Mesenchymal stem cell (in vitro differentiated cells and primary cell): ENCODE measurements around the gene MAL.

Experiments
- DNase-seq: peaks from one replicate; pipeline ENCODE4 v3.0.0-alpha.2; 2013
- H2AFZ ChIP-seq: one replicate; pipeline ENCODE4 v1.6.1; 2013; ENCODE audit warnings: low read depth, mild to moderate bottlenecking, control low read depth, inconsistent platforms, low read length, moderate library complexity
- H2AK5ac ChIP-seq: 2 replicates; pipeline ENCODE4 v1.6.1; 2013; ENCODE audit warnings: low read length, moderate library complexity, mild to moderate bottlenecking, inconsistent platforms; ENCODE audit not compliant: severe bottlenecking
- H2BK120ac ChIP-seq: one replicate; pipeline ENCODE4 v1.6.1; 2013; ENCODE audit warnings: low read depth, mild to moderate bottlenecking, inconsistent platforms, low read length, moderate library complexity
- H2BK12ac ChIP-seq, 2 experiments: one replicate each; pipeline ENCODE4 v1.6.1; 2013; ENCODE audit warnings: inconsistent platforms in 2 of 2, low read length in 2 of 2, mild to moderate bottlenecking in 2 of 2, moderate library complexity in 2 of 2, control low read depth in 1 of 2
- H2BK15ac ChIP-seq: one replicate; pipeline ENCODE4 v1.6.1; 2013; ENCODE audit warnings: mild to moderate bottlenecking, low read depth, inconsistent platforms; ENCODE audit not compliant: poor library complexity, severe bottlenecking
- H2BK5ac ChIP-seq: 2 replicates; pipeline ENCODE4 v1.6.1; 2013; ENCODE audit warnings: low read depth, mild to moderate bottlenecking, low read length, control low read depth, inconsistent platforms; ENCODE audit not compliant: poor library complexity, severe bottlenecking
- H3K14ac ChIP-seq, 2 experiments: one replicate each; pipeline ENCODE4 v1.6.1; 2013; ENCODE audit warnings: inconsistent platforms in 2 of 2, low read length in 2 of 2, control low read depth in 1 of 2, mild to moderate bottlenecking in 1 of 2, moderate library complexity in 1 of 2
- H3K18ac ChIP-seq, 2 experiments: one replicate each; pipeline ENCODE4 v1.6.1; 2013; ENCODE audit warnings: inconsistent platforms in 2 of 2, low read length in 2 of 2, control low read depth in 1 of 2, low read depth in 1 of 2, mild to moderate bottlenecking in 1 of 2
- H3K23ac ChIP-seq, 2 experiments: one replicate each; pipeline ENCODE4 v1.6.1; 2013; ENCODE audit warnings: inconsistent platforms in 2 of 2, low read length in 2 of 2, mild to moderate bottlenecking in 2 of 2, moderate library complexity in 2 of 2, control low read depth in 1 of 2
- H3K27ac ChIP-seq: 2 replicates; pipeline ENCODE4 v1.5.1; 2013; ENCODE audit warnings: mild to moderate bottlenecking, moderate library complexity, low read length, control low read depth, inconsistent platforms; ENCODE audit not compliant: poor library complexity, severe bottlenecking
- H3K27me3 ChIP-seq, 2 experiments: 2 replicates each; pipeline versions ENCODE4 v1.6.1 to v1.7.0; 2013; ENCODE audit warnings: low read length in 2 of 2, mild to moderate bottlenecking in 2 of 2, moderate library complexity in 2 of 2, control low read depth in 1 of 2, inconsistent platforms in 1 of 2; ENCODE audit not compliant: control insufficient read depth in 1 of 2, insufficient read depth in 1 of 2
- H3K36me3 ChIP-seq, 2 experiments: 2 replicates each; pipeline versions ENCODE4 v1.6.1 to v1.7.0; 2013; ENCODE audit warnings: low read length in 2 of 2, control low read depth in 1 of 2, inconsistent platforms in 1 of 2, low read depth in 1 of 2, mild to moderate bottlenecking in 1 of 2; ENCODE audit not compliant: insufficient read depth in 2 of 2, control insufficient read depth in 1 of 2
- H3K4ac ChIP-seq, 2 experiments: one replicate each; pipeline ENCODE4 v1.6.1; 2013; ENCODE audit warnings: inconsistent platforms in 2 of 2, low read length in 2 of 2, mild to moderate bottlenecking in 2 of 2, moderate library complexity in 2 of 2, control low read depth in 1 of 2, low read depth in 1 of 2
- H3K4me1 ChIP-seq: 2 replicates; pipeline ENCODE4 v1.6.1; 2013; ENCODE audit warnings: low read depth, low read length, control low read depth; ENCODE audit not compliant: control insufficient read depth, insufficient read depth
- H3K4me2 ChIP-seq: 2 replicates; pipeline ENCODE4 v1.6.1; 2013; ENCODE audit warnings: low read length, mild to moderate bottlenecking, inconsistent platforms; ENCODE audit not compliant: poor library complexity, severe bottlenecking
- H3K4me3 ChIP-seq, 2 experiments: 2 replicates each; pipeline versions ENCODE4 v1.5.1 to v1.7.0; 2013; ENCODE audit warnings: low read length in 2 of 2, mild to moderate bottlenecking in 2 of 2, control low read depth in 1 of 2, low read depth in 1 of 2; ENCODE audit not compliant: insufficient read depth in 1 of 2
- H3K79me1 ChIP-seq: replicated peaks from 2 replicates; pipeline ENCODE4 v1.6.1; 2013; ENCODE audit warnings: mild to moderate bottlenecking, control low read depth, low read length, inconsistent platforms; ENCODE audit not compliant: poor library complexity, severe bottlenecking
- H3K9ac ChIP-seq: 2 replicates; pipeline ENCODE4 v1.7.0; 2013; ENCODE audit warnings: mild to moderate bottlenecking, low read length, moderate library complexity
- H3K9me3 ChIP-seq: 2 replicates; pipeline ENCODE4 v1.7.0; 2013; ENCODE audit warnings: mild to moderate bottlenecking, low read length; ENCODE audit not compliant: control insufficient read depth
- H4K8ac ChIP-seq: one replicate; pipeline ENCODE4 v1.6.1; 2013; ENCODE audit warnings: inconsistent platforms, mild to moderate bottlenecking, low read length, moderate library complexity
- H4K91ac ChIP-seq: one replicate; pipeline ENCODE4 v1.6.1; 2013; ENCODE audit warnings: mild to moderate bottlenecking, low read length, inconsistent platforms
- WGBS: methylation state at CpG from one replicate; pipeline ENCODE4 v1.1.7; 2013; ENCODE audit warnings: mixed read lengths; 5-methylcytosine and 5-hydroxymethylcytosine counted together

Gene MAL

GRCh38 chr2:95032868-95033603 is 7.5 kb downstream of the MAL start:
- H3K9ac ChIP-seq = no peak overlapping the region
- H3K79me1 ChIP-seq = no peaks in the 10 kb centered on the region
- H2BK12ac ChIP-seq = no peak overlapping the region
- no peak overlapping the region for H3K18ac ChIP-seq
- peaks cover 16 to 69% of the 10 kb centered on the region in 2 experiments for H3K27me3 ChIP-seq
- H3K14ac ChIP-seq = no peak overlapping the region
- H2AFZ ChIP-seq = no peak overlapping the region
- no peaks in the 10 kb centered on the region for H3K36me3 ChIP-seq
- 66% methylated on average over 12 of the region's 16 CpGs for WGBS
- no peak overlapping the region for H4K91ac ChIP-seq
- H3K4ac ChIP-seq = no peak overlapping the region
- no peak overlapping the region for H2BK5ac ChIP-seq
- H3K4me3 ChIP-seq = no peak overlapping the region
- H2AK5ac ChIP-seq = no peak overlapping the region
- no peak overlapping the region for H2BK120ac ChIP-seq
- H3K9me3 ChIP-seq = no peaks in the 10 kb centered on the region
- H3K4me2 ChIP-seq = no peak overlapping the region
- H2BK15ac ChIP-seq = no peak overlapping the region
- H3K23ac ChIP-seq = no peak overlapping the region
- H3K4me1 ChIP-seq = peaks cover 10% of the 10 kb centered on the region
- no peak for DNase-seq
- H3K27ac ChIP-seq = no peak overlapping the region
- H4K8ac ChIP-seq = no peak overlapping the region

GRCh38 chr2:95034221-95034620 is 8.7 kb downstream of the MAL start:
- no peak overlapping the region for H2AFZ ChIP-seq
- H3K14ac ChIP-seq = no peak overlapping the region
- H3K36me3 ChIP-seq = no peaks in the 10 kb centered on the region
- H3K4ac ChIP-seq = no peak overlapping the region
- no peak overlapping the region for H3K23ac ChIP-seq
- no peak overlapping the region for H2BK15ac ChIP-seq
- H3K27me3 ChIP-seq = peaks cover 16 to 60% of the 10 kb centered on the region in 2 experiments
- no peak overlapping the region for H3K27ac ChIP-seq
- H2BK5ac ChIP-seq = no peak overlapping the region
- H2AK5ac ChIP-seq = no peak overlapping the region
- no peaks in the 10 kb centered on the region for H3K9me3 ChIP-seq
- no peak overlapping the region for H3K9ac ChIP-seq
- H3K18ac ChIP-seq = no peak overlapping the region
- peaks cover 10% of the 10 kb centered on the region for H3K4me1 ChIP-seq
- H3K4me3 ChIP-seq = no peak overlapping the region
- DNase-seq = no peak
- no peak overlapping the region for H3K4me2 ChIP-seq
- 100% methylated on average over 3 of the region's 4 CpGs for WGBS
- no peak overlapping the region for H2BK12ac ChIP-seq
- H4K91ac ChIP-seq = no peak overlapping the region
- no peaks in the 10 kb centered on the region for H3K79me1 ChIP-seq
- H2BK120ac ChIP-seq = no peak overlapping the region
- no peak overlapping the region for H4K8ac ChIP-seq

- Histone ChIP-seq H3K4ac (no peak overlapping the region), H3K18ac (no peak overlapping the region), H2BK15ac (no peak overlapping the region), H4K8ac (no peak overlapping the region), H3K4me3 (no peak overlapping the region), H3K23ac (no peak overlapping the region), H2BK120ac (no peak overlapping the region), H3K4me2 (no peak overlapping the region), H3K27me3 (peaks cover 16 to 54% of the 10 kb centered on the region in 2 experiments), H3K27ac (no peak overlapping the region), H3K9me3 (no peaks in the 10 kb centered on the region), H2AFZ (no peak overlapping the region), H3K36me3 (no peaks in the 10 kb centered on the region), H3K79me1 (no peaks in the 10 kb centered on the region), H3K14ac (no peak overlapping the region), H4K91ac (no peak overlapping the region), H3K9ac (no peak overlapping the region), H2BK5ac (no peak overlapping the region), H2AK5ac (no peak overlapping the region), H2BK12ac (no peak overlapping the region), H3K4me1 (peaks cover 10% of the 10 kb centered on the region)
- no peak for DNase-seq
- WGBS = 57% methylated on average over 7 of the region's 7 CpGs
Measured at GRCh38 chr2:95034818-95035217, 9.3 kb downstream of the MAL start.

GRCh38 chr2:95036596-95037383 is 11.3 kb downstream of the MAL start:
- no peak for DNase-seq
- 79% methylated on average over 3 of the region's 3 CpGs for WGBS

More at GRCh38 chr2:95036596-95037383, 11.3 kb downstream of the MAL start:
- no peak overlapping the region for H2AFZ ChIP-seq
- H3K27ac ChIP-seq = no peak overlapping the region
- H2BK120ac ChIP-seq = no peak overlapping the region
- H2BK12ac ChIP-seq = no peak overlapping the region
- H3K9me3 ChIP-seq = no peaks in the 10 kb centered on the region
- no peak overlapping the region for H3K4me2 ChIP-seq
- H3K4ac ChIP-seq = no peak overlapping the region
- H3K36me3 ChIP-seq = no peaks in the 10 kb centered on the region
- peaks cover 12 to 47% of the 10 kb centered on the region in 2 experiments for H3K27me3 ChIP-seq
- H3K14ac ChIP-seq = no peak overlapping the region
- no peak overlapping the region for H3K18ac ChIP-seq
- no peak overlapping the region for H3K9ac ChIP-seq
- H3K79me1 ChIP-seq = no peaks in the 10 kb centered on the region
- no peak overlapping the region for H4K8ac ChIP-seq
- H3K23ac ChIP-seq = no peak overlapping the region
- H3K4me3 ChIP-seq = no peak overlapping the region
- H2BK5ac ChIP-seq = no peak overlapping the region
- no peak overlapping the region for H4K91ac ChIP-seq
- no peak overlapping the region for H2AK5ac ChIP-seq
- no peaks in the 10 kb centered on the region for H3K4me1 ChIP-seq
- H2BK15ac ChIP-seq = no peak overlapping the region
